HepG2 (cell line): ENCODE results near the gene COL8A2. TPM values are rescaled to one million over a fixed set of nuclear protein-coding genes. Genes with fewer than 3 reads are reported as not detected.

Experiments used
- CREBL2 ChIP-seq: sonication (generic); formaldehyde crosslinking; IDR thresholded peaks from 2 replicates; pipeline ENCODE4 v1.8.1; 2023; ENCODE audit warnings: missing genetic modification reagents, mild to moderate bottlenecking, borderline replicate concordance
- E2F2 ChIP-seq: sonication (generic); formaldehyde crosslinking; IDR thresholded peaks from 2 replicates; pipeline ENCODE4 v1.4.0; 2020; ENCODE audit warnings: missing genetic modification reagents, borderline replicate concordance
- FOXP1 ChIP-seq, 2 experiments: fragments of 450-650 bp in 1 of 2; IDR thresholded peaks; 2 replicates each; pipeline ENCODE4 v1.6.1; 2017 to 2018; ENCODE audit warnings: antibody characterized with exemption in 1 of 2
- HOMEZ ChIP-seq: IDR thresholded peaks from 2 replicates; pipeline ENCODE4 v1.6.1; 2016; ENCODE audit warnings: low read depth
- KAT8 ChIP-seq: IDR thresholded peaks from 2 replicates; pipeline ENCODE4 v1.6.1; 2016; ENCODE audit warnings: missing genetic modification reagents, missing compliant biosample characterization
- MTA3 ChIP-seq: sonication (generic); formaldehyde crosslinking; IDR thresholded peaks from 2 replicates; pipeline ENCODE4 v1.4.0; 2020; ENCODE audit warnings: missing genetic modification reagents
- MTF2 ChIP-seq: sonication (generic); formaldehyde crosslinking; IDR thresholded peaks from 2 replicates; pipeline ENCODE4 v1.5.0; 2020; ENCODE audit warnings: missing genetic modification reagents, borderline replicate concordance
- MYC ChIP-seq: sonication (generic); formaldehyde crosslinking; IDR thresholded peaks from 2 replicates; pipeline ENCODE4 v1.9.0; 2021; ENCODE audit warnings: missing genetic modification reagents, borderline replicate concordance
- NFKB2 ChIP-seq: sonication (generic); formaldehyde crosslinking; IDR thresholded peaks from 2 replicates; pipeline ENCODE4 v1.4.0; 2020; ENCODE audit warnings: missing genetic modification reagents, borderline replicate concordance
- PPARG ChIP-seq: conservative IDR thresholded peaks from 2 replicates; pipeline ENCODE4 v1.6.1; 2016; ENCODE audit warnings: missing biosample characterization, missing genetic modification reagents
- RELA ChIP-seq: sonication (generic); formaldehyde crosslinking; IDR thresholded peaks from 2 replicates; pipeline ENCODE4 v1.4.0; 2020; ENCODE audit warnings: missing genetic modification reagents
- REST ChIP-seq, 2 experiments: IDR thresholded peaks; 2 replicates each; pipeline ENCODE4 v1.6.1; 2011 to 2012; ENCODE audit warnings: low read length in 2 of 2, borderline replicate concordance in 1 of 2, low read depth in 1 of 2, mild to moderate bottlenecking in 1 of 2, moderate library complexity in 1 of 2
- RFXANK ChIP-seq: IDR thresholded peaks from 2 replicates; pipeline ENCODE4 v1.6.1; 2016
- SP2 ChIP-seq: sonication (generic); formaldehyde crosslinking; IDR thresholded peaks from 2 replicates; pipeline ENCODE4 v1.5.1; 2020; ENCODE audit warnings: mild to moderate bottlenecking, missing genetic modification reagents
- SRF ChIP-seq: IDR thresholded peaks from 2 replicates; pipeline ENCODE4 v1.6.1; 2011; ENCODE audit warnings: mild to moderate bottlenecking, low read depth, low read length, moderate library complexity
- STAT6 ChIP-seq: sonication (generic); formaldehyde crosslinking; IDR thresholded peaks from 2 replicates; pipeline ENCODE4 v1.4.0; 2020; ENCODE audit warnings: missing genetic modification reagents, mild to moderate bottlenecking, borderline replicate concordance
- TBP ChIP-seq: sonication (generic); formaldehyde crosslinking; IDR thresholded peaks from 2 replicates; pipeline ENCODE4 v1.5.0; 2020; ENCODE audit warnings: missing genetic modification reagents
- ZFAT ChIP-seq: sonication (generic); formaldehyde crosslinking; conservative IDR thresholded peaks from 2 replicates; pipeline ENCODE4 v1.8.1; 2023; ENCODE audit warnings: missing genetic modification reagents, inconsistent platforms
- ZNF20 ChIP-seq: sonication (generic); formaldehyde crosslinking; IDR thresholded peaks from 2 replicates; pipeline ENCODE4 v1.4.0; 2020; ENCODE audit warnings: mild to moderate bottlenecking, moderate library complexity, missing genetic modification reagents
- ZNF572 ChIP-seq: sonication (generic); formaldehyde crosslinking; IDR thresholded peaks from 2 replicates; pipeline ENCODE4 v1.5.1; 2020; ENCODE audit warnings: mild to moderate bottlenecking, missing genetic modification reagents
- ZNF674 ChIP-seq: sonication (generic); formaldehyde crosslinking; IDR thresholded peaks from 2 replicates; pipeline ENCODE4 v1.5.0; 2020; ENCODE audit warnings: low read depth, mild to moderate bottlenecking, missing genetic modification reagents
- polyA plus RNA-seq, 8 experiments: library from polyadenylated mRNA; depleted of rRNA in 3 of 8; stranded (reverse) in 7 of 8; unstranded in 1 of 8; fragments of >200 nt; fragmentation: Illumina TruSeq in 4 of 8; extraction: Trizol in 4 of 8; gene quantifications; 2 replicates each; pipeline versions ENCODE4 v1.2.1 to v1.2.3, GENCODE V29; 2011 to 2016; ENCODE audit warnings: low read depth in 4 of 8, missing spikeins in 1 of 8, mixed read lengths in 1 of 8; ENCODE audit not compliant: insufficient read depth in 1 of 8
- total RNA-seq, 5 experiments: library from RNA; depleted of rRNA; stranded (reverse); fragments of >200 nt; fragmentation: Illumina TruSeq; extraction: Trizol; gene quantifications; 2 replicates each; pipeline ENCODE4 v1.2.3, GENCODE V29; 2016; ENCODE audit warnings: low read depth in 1 of 5

The COL8A2 gene
- total and polyA plus RNA-seq, 2 of the 13 experiments (the other 11 are each of a cell fraction or from before 2014, with no cell fraction given) = 0.13 to 0.24 TPM

- TF ChIP-seq STAT6 (CRISPR knock-in tag) = no peak; the same call in 1 of the 2 replicates
- no peak for TF ChIP-seq REST (IDR thresholded peaks at IDR 0.05; ENCODE audit: borderline replicate concordance in 1 of 2, low read depth in 1 of 2, low read length in 2 of 2)
- peak; percentile 83 for TF ChIP-seq KAT8 (CRISPR knock-in tag)
- no peak for TF ChIP-seq RELA (CRISPR knock-in tag)
- no peak for TF ChIP-seq ZNF572
- peak; percentile 53 for TF ChIP-seq SP2
- no peak for TF ChIP-seq E2F2
- TF ChIP-seq SRF = 0 out of 2 replicates have a peak, but pooled peaks have one; percentile 41
- peak; percentile 48; the same call in 1 of the 2 replicates for TF ChIP-seq PPARG
- TF ChIP-seq HOMEZ (CRISPR knock-in tag) = no peak; the same call in 1 of the 2 replicates
- TF ChIP-seq ZFAT (CRISPR knock-in tag) = no peak
- TF ChIP-seq MYC (CRISPR knock-in tag) = peak; percentile 61; the same call in 1 of the 2 replicates
- TF ChIP-seq MTF2 = 0 out of 2 replicates have a peak, but pooled peaks have one; percentile 67
- TF ChIP-seq ZNF20 (CRISPR knock-in tag) = no peak
- TF ChIP-seq ZNF674 (CRISPR knock-in tag) = no peak
- no peak for TF ChIP-seq RFXANK (CRISPR knock-in tag)
- TF ChIP-seq FOXP1 (IDR thresholded peaks at IDR 0.05) = no peak
- TF ChIP-seq FOXP1 (CRISPR knock-in tag; IDR thresholded peaks at IDR 0.05) = no peak
- no peak for TF ChIP-seq MTA3 (CRISPR knock-in tag)
- TF ChIP-seq NFKB2 (CRISPR knock-in tag) = no peak; the same call in 1 of the 2 replicates
- TF ChIP-seq CREBL2 = no peak
- TF ChIP-seq TBP (CRISPR knock-in tag) = no peak
Measured at GRCh38 chr1:36149237-36149972, 24.4 kb upstream of the COL8A2 start, which contains the start of gene TRAPPC3 (continued).
